Measurements from ENCODE around the gene RAB34.

DNA sequence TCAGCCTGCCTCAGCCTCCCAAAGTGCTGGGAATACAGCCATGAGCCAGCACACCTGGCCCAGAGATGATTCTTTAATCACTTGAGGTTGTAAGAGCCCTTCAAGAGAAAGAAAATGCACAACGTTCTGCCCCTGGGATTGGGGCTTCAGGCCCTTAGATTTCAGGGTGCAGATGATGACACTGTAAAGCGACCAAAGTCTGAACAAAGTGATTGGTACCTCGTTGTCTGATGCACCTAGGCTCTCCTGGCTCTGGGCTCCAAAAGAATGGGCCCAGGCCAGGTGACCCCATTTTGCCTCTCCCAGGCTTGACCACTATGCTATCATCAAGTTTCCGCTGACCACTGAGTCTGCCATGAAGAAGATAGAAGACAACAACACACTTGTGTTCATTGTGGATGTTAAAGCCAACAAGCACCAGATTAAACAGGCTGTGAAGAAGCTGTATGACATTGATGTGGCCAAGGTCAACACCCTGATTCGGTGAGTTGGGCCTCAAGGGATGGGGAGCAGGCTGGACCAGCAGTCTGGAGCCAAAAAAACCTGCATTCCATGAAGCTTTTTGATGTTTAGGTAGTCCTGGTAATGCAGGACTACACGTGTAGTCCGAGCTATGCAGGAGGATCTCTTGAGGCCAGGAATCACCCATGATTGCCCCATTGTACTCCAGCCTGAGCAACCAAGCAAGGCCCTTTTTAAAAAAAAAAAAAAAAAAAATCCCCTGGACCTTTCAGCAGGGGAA, 4.9 kb upstream of the RAB34 start:
- TF ChIP-seq POLR2AphosphoS5 (IDR thresholded peaks at IDR 0.05; ENCODE audit: borderline replicate concordance, low read depth, low read length) (no peak), EZH2 (IDR thresholded peaks at IDR 0.05) (no peak), FOXP2 (optimal IDR thresholded peaks at IDR 0.05; ENCODE audit: control extremely low read depth, extremely low read length, insufficient read depth) (no peak)

Measured in SK-N-MC (cell line).